HepG2 (cell line): ENCODE measurements around the gene SBDS. TPM values are rescaled to one million over a fixed set of nuclear protein-coding genes. Genes with fewer than 3 reads are reported as not detected.

Experiments
- ATAC-seq: fragments of 200-7000 bp; cut with Tn5 transposase; 3 replicates; pipeline ENCODE4 v1.9.1; 2020; ENCODE audit warnings: mild to moderate bottlenecking, moderate library complexity
- BruUV-seq: library from RNA; stranded (reverse); fragments of 400-500 nt; replicated peaks from 2 replicates; lab custom pipeline; 2021; lab: Mats Ljungman, UMichigan
- CTCF ChIA-PET: fragments of 300-600 bp; formaldehyde crosslinking; extraction: SDS; loops from one replicate; lab custom pipeline; 2021; ENCODE audit warnings: low total read pairs, inconsistent platforms, low intra/inter-chr PET ratio; lab: Yijun Ruan, JAX
- POLR2A ChIA-PET: fragments of 350-600 bp; sonication (Branson Sonifier 250); formaldehyde crosslinking; loops from one replicate; lab custom pipeline; 2020; ENCODE audit warnings: antibody characterized with exemption, inconsistent platforms; lab: Yijun Ruan, JAX
- DNase-seq: peaks from one replicate; pipeline ENCODE4 v3.0.0-alpha.2; 2015; ENCODE audit warnings: low spot score
- FAIRE-seq: peaks from 3 replicates; lab custom pipeline; 2011; peaks lifted over from hg19 to GRCh38; lab: Jason Lieb, UNC
- H2AFZ ChIP-seq: one replicate; pipeline ENCODE4 v1.6.1; 2011; ENCODE audit warnings: low read length, inconsistent platforms
- H3K27ac ChIP-seq: fragments of 300-600 bp; 3 replicates; pipeline ENCODE4 v1.8.0; 2011; ENCODE audit warnings: mixed run types, mild to moderate bottlenecking, mixed read lengths, low read length, inconsistent platforms; ENCODE audit not compliant: insufficient read depth; ENCODE audit errors: extremely low read length
- H3K27me3 ChIP-seq, 2 experiments: fragments of 200-600 bp in 1 of 2; 2 replicates in 1 of 2; 3 replicates in 1 of 2; pipeline versions ENCODE4 v1.6.0 to v1.8.0; 2011; ENCODE audit warnings: low read length in 2 of 2, mild to moderate bottlenecking in 2 of 2, moderate library complexity in 2 of 2, inconsistent platforms in 1 of 2; ENCODE audit not compliant: insufficient read depth in 2 of 2, control insufficient read depth in 1 of 2
- H3K36me3 ChIP-seq, 2 experiments: fragments of 200-600 bp in 1 of 2; replicated peaks in 1 of 2; 2 replicates in 1 of 2; 3 replicates in 1 of 2; pipeline versions ENCODE4 v1.5.1 to v1.8.0; 2011; ENCODE audit warnings: low read length in 2 of 2, inconsistent platforms in 1 of 2; ENCODE audit not compliant: insufficient read depth in 2 of 2, control insufficient read depth in 1 of 2
- H3K4me1 ChIP-seq: 2 replicates; pipeline ENCODE4 v1.5.1; 2012; ENCODE audit warnings: low read length, inconsistent platforms; ENCODE audit not compliant: insufficient read depth
- H3K4me2 ChIP-seq: 2 replicates; pipeline ENCODE4 v1.6.0; 2011; ENCODE audit warnings: low read depth, low read length, inconsistent platforms
- H3K4me3 ChIP-seq, 3 experiments: fragments of 200-600 bp in 1 of 3; sonication (generic), shearing (Covaris generic) in 1 of 3; replicated peaks in 1 of 3; 2 replicates each; pipeline ENCODE4 v1.5.1; 2011 to 2016; ENCODE audit warnings: low read length in 3 of 3, inconsistent platforms in 2 of 3, low read depth in 2 of 3, mild to moderate bottlenecking in 2 of 3, control low read depth in 1 of 3, mixed read lengths in 1 of 3; ENCODE audit not compliant: insufficient read depth in 1 of 3
- H3K79me2 ChIP-seq: one replicate; pipeline ENCODE4 v1.6.1; 2011; ENCODE audit warnings: low read length, inconsistent platforms; ENCODE audit not compliant: insufficient read depth
- H3K9ac ChIP-seq: 2 replicates; pipeline ENCODE4 v1.6.0; 2011; ENCODE audit warnings: mild to moderate bottlenecking, low read depth, low read length, inconsistent platforms; ENCODE audit not compliant: insufficient read depth
- H3K9me3 ChIP-seq: 2 replicates; pipeline ENCODE4 v1.5.1; 2012; ENCODE audit warnings: mild to moderate bottlenecking, low read length
- H4K20me1 ChIP-seq: 2 replicates; pipeline ENCODE4 v1.6.0; 2011; ENCODE audit warnings: inconsistent platforms, mild to moderate bottlenecking, low read length, moderate library complexity; ENCODE audit not compliant: insufficient read depth
- ATF5 ChIP-seq: sonication (generic); formaldehyde crosslinking; IDR thresholded peaks from 2 replicates; pipeline ENCODE4 v1.4.0; 2020; ENCODE audit warnings: mild to moderate bottlenecking, low read depth, missing genetic modification reagents
- CBX2 ChIP-seq, 2 experiments: fragments of 200-600 bp in 1 of 2; sonication (generic); formaldehyde crosslinking in 1 of 2; IDR thresholded peaks; 2 replicates each; pipeline versions ENCODE4 v1.7.0 to v1.8.1; 2018 to 2022; ENCODE audit warnings: low read depth in 2 of 2, low read length in 1 of 2, mild to moderate bottlenecking in 1 of 2, missing genetic modification reagents in 1 of 2
- CCDC6 ChIP-seq: sonication (generic); formaldehyde crosslinking; IDR thresholded peaks from 2 replicates; pipeline ENCODE4 v1.8.1; 2022; ENCODE audit warnings: mild to moderate bottlenecking, missing genetic modification reagents, moderate library complexity
- CHCHD3 ChIP-seq: sonication (generic); formaldehyde crosslinking; IDR thresholded peaks from 2 replicates; pipeline ENCODE4 v1.8.0; 2022; ENCODE audit warnings: mild to moderate bottlenecking, missing genetic modification reagents, moderate library complexity
- CHD4 ChIP-seq: fragments of 200-600 bp; sonication (generic); IDR thresholded peaks from 2 replicates; pipeline ENCODE4 v1.7.0; 2017; ENCODE audit warnings: mild to moderate bottlenecking, low read length, borderline replicate concordance
- EZH2 ChIP-seq: conservative IDR thresholded peaks from 2 replicates; pipeline ENCODE4 v1.6.1; 2012; ENCODE audit warnings: mild to moderate bottlenecking, low read depth, low read length, moderate library complexity
- FOSL1 ChIP-seq: sonication (generic); formaldehyde crosslinking; IDR thresholded peaks from 2 replicates; pipeline ENCODE4 v1.9.0; 2021; ENCODE audit warnings: missing genetic modification reagents, borderline replicate concordance
- KDM1A ChIP-seq: IDR thresholded peaks from 2 replicates; pipeline ENCODE4 v1.6.1; 2016; ENCODE audit warnings: missing compliant biosample characterization
- KLF11 ChIP-seq: IDR thresholded peaks from 2 replicates; pipeline ENCODE4 v1.6.1; 2016; ENCODE audit warnings: missing compliant biosample characterization
- KLF6 ChIP-seq: IDR thresholded peaks from 2 replicates; pipeline ENCODE4 v1.8.0; 2016; ENCODE audit warnings: missing biosample characterization, missing genetic modification reagents
- MEIS1 ChIP-seq: sonication (generic); formaldehyde crosslinking; IDR thresholded peaks from 2 replicates; pipeline ENCODE4 v1.9.0; 2021; ENCODE audit warnings: mild to moderate bottlenecking, missing genetic modification reagents, moderate library complexity, borderline replicate concordance
- RNF2 ChIP-seq: fragments of 450-650 bp; conservative IDR thresholded peaks from 2 replicates; pipeline ENCODE4 v1.6.1; 2016; ENCODE audit warnings: low read depth
- TARDBP ChIP-seq: sonication (generic); formaldehyde crosslinking; IDR thresholded peaks from 2 replicates; pipeline ENCODE4 v1.8.0; 2022; ENCODE audit warnings: mild to moderate bottlenecking, missing genetic modification reagents
- ZFP36L2 ChIP-seq: sonication (generic); formaldehyde crosslinking; IDR thresholded peaks from 2 replicates; pipeline ENCODE4 v1.4.0; 2020; ENCODE audit warnings: missing genetic modification reagents
- ZNF18 ChIP-seq: sonication (generic); formaldehyde crosslinking; IDR thresholded peaks from 2 replicates; pipeline ENCODE4 v1.8.0; 2022; ENCODE audit warnings: mild to moderate bottlenecking, missing genetic modification reagents; ENCODE audit not compliant: insufficient replicate concordance
- ZNF331 ChIP-seq: sonication (generic); formaldehyde crosslinking; IDR thresholded peaks from 2 replicates; pipeline ENCODE4 v1.4.0; 2020; ENCODE audit warnings: missing genetic modification reagents
- ZNF543 ChIP-seq: sonication (generic); formaldehyde crosslinking; IDR thresholded peaks from 2 replicates; pipeline ENCODE4 v1.4.0; 2020; ENCODE audit warnings: mild to moderate bottlenecking, missing genetic modification reagents
- ZNF572 ChIP-seq: sonication (generic); formaldehyde crosslinking; IDR thresholded peaks from 2 replicates; pipeline ENCODE4 v1.5.1; 2020; ENCODE audit warnings: mild to moderate bottlenecking, missing genetic modification reagents
- ZNF720 ChIP-seq: sonication (generic); formaldehyde crosslinking; IDR thresholded peaks from 2 replicates; pipeline ENCODE4 v1.4.0; 2020; ENCODE audit warnings: missing genetic modification reagents
- ZNF780A ChIP-seq: sonication (generic); formaldehyde crosslinking; IDR thresholded peaks from 2 replicates; pipeline ENCODE4 v1.8.0; 2022; ENCODE audit warnings: mild to moderate bottlenecking, missing genetic modification reagents, moderate library complexity
- ZSCAN20 ChIP-seq: sonication (generic); formaldehyde crosslinking; IDR thresholded peaks from 2 replicates; pipeline ENCODE4 v1.4.0; 2020; ENCODE audit warnings: missing genetic modification reagents, mild to moderate bottlenecking, borderline replicate concordance
- WGBS: methylation state at CpG from one replicate; pipeline ENCODE4 v1.1.6; 2017; ENCODE audit warnings: low lambda C conversion rate; 5-methylcytosine and 5-hydroxymethylcytosine counted together
- in situ Hi-C: cut with HindIII; loops from 2 replicates; pipeline ENCODE4 v1.10.0; 2017; ENCODE audit warnings: low pct_unique_long_range_greater_than_20kb; ENCODE audit not compliant: extremely low pct_ligation_motif_present
- intact Hi-C: fragments of 100-400 bp; cut with micrococcal nuclease; formaldehyde crosslinking; loops from one replicate; pipeline ENCODE4 v1.10.0; 2022; ENCODE audit not compliant: unreplicated experiment
- polyA plus RNA-seq, 8 experiments: library from polyadenylated mRNA; depleted of rRNA in 3 of 8; stranded (reverse) in 7 of 8; unstranded in 1 of 8; fragments of >200 nt; fragmentation: Illumina TruSeq in 4 of 8; extraction: Trizol in 4 of 8; gene quantifications; 2 replicates each; pipeline versions ENCODE4 v1.2.1 to v1.2.3, GENCODE V29; 2011 to 2016; ENCODE audit warnings: low read depth in 4 of 8, missing spikeins in 1 of 8, mixed read lengths in 1 of 8; ENCODE audit not compliant: insufficient read depth in 1 of 8
- total RNA-seq, 5 experiments: library from RNA; depleted of rRNA; stranded (reverse); fragments of >200 nt; fragmentation: Illumina TruSeq; extraction: Trizol; gene quantifications; 2 replicates each; pipeline ENCODE4 v1.2.3, GENCODE V29; 2016; ENCODE audit warnings: low read depth in 1 of 5

The SBDS gene
- total and polyA plus RNA-seq, 2 of the 13 experiments (the other 11 are each of a cell fraction or from before 2014, with no cell fraction given): 39.1 to 79.3 TPM

- Histone ChIP-seq H3K36me3 (no peaks in the 10 kb centered on the region), H3K4me3 (no peak overlapping the region), H3K79me2 (no peaks in the 10 kb centered on the region), H3K4me1 (peaks cover 17% of the 10 kb centered on the region), H3K9me3 (no peaks in the 10 kb centered on the region), H3K9ac (no peak overlapping the region), H3K4me2 (no peak overlapping the region), H3K27me3 (0 out of 5 replicates have a peak, but pooled peaks cover 0 to 1% of the 10 kb centered on the region in 2 experiments), H2AFZ (no peak overlapping the region), H3K27ac (no peak overlapping the region), H4K20me1 (no peaks in the 10 kb centered on the region)
- no TSS peak for BruUV-seq
- 70% methylated on average over 6 of the region's 6 CpGs for WGBS
- DNase-seq (no peak), ATAC-seq (no peak), FAIRE-seq (no peak)
- POLR2A ChIA-PET: no interaction called here
- in situ Hi-C loops: no loop called here
- TF ChIP-seq CCDC6: no peak
- TF ChIP-seq ZFP36L2 (CRISPR knock-in tag): no peak
- TF ChIP-seq MEIS1: no peak
- no peak for TF ChIP-seq ZSCAN20 (CRISPR knock-in tag)
- no peak for TF ChIP-seq ZNF331
- no peak for TF ChIP-seq ZNF543
- no peak for TF ChIP-seq TARDBP (CRISPR knock-in tag)
- no peak for TF ChIP-seq ZNF720 (CRISPR knock-in tag)
- CTCF ChIA-PET: no interaction called here
- intact Hi-C loops: no loop called here
These were observed 28.4 kb downstream of the SBDS start for GRCh38 chr7:66967029-66967428.

GRCh38 chr7:66964411-66964810 is 31.0 kb downstream of the SBDS start:
- intact Hi-C loops (no loop called here), in situ Hi-C loops (no loop called here)
- no peak overlapping the region for H3K4me2 ChIP-seq
- ATAC-seq (no peak), FAIRE-seq (no peak), DNase-seq (no peak)
- 74% methylated on average over 4 of the region's 4 CpGs for WGBS
- no peak overlapping the region for H3K9ac ChIP-seq
- no peaks in the 10 kb centered on the region for H4K20me1 ChIP-seq
- ChIA-PET POLR2A (no interaction called here), CTCF (no interaction called here)
- H3K27ac ChIP-seq: no peak overlapping the region
- no TSS peak for BruUV-seq
- H3K4me3 ChIP-seq: no peak overlapping the region
- H2AFZ ChIP-seq: no peak overlapping the region
- no peaks in the 10 kb centered on the region for H3K27me3 ChIP-seq
- no peaks in the 10 kb centered on the region for H3K36me3 ChIP-seq
- H3K79me2 ChIP-seq: no peaks in the 10 kb centered on the region
- no peaks in the 10 kb centered on the region for H3K9me3 ChIP-seq
- peaks cover 13% of the 10 kb centered on the region for H3K4me1 ChIP-seq
- TF ChIP-seq CBX2 (IDR thresholded peaks at IDR 0.05; ENCODE audit: low read depth, low read length): no peak
- no peak for TF ChIP-seq CBX2 (CRISPR knock-in tag; IDR thresholded peaks at IDR 0.05; ENCODE audit: low read depth)
- no peak for TF ChIP-seq KLF11 (CRISPR knock-in tag)
- TF ChIP-seq KDM1A (CRISPR knock-in tag): no peak
- no peak for TF ChIP-seq CHD4
- TF ChIP-seq KLF6: no peak
- TF ChIP-seq ZNF780A (CRISPR knock-in tag): no peak
- no peak for TF ChIP-seq ZNF572
- no peak for TF ChIP-seq RNF2
- TF ChIP-seq ZNF18 (CRISPR knock-in tag): no peak
- TF ChIP-seq EZH2: no peak
- TF ChIP-seq FOSL1 (CRISPR knock-in tag): no peak
- TF ChIP-seq ATF5 (CRISPR knock-in tag): no peak
- no peak for TF ChIP-seq CHCHD3
